HepG2 (cell line): ENCODE measurements around the gene NCBP2. TPM values are rescaled to one million over a fixed set of nuclear protein-coding genes. Genes with fewer than 3 reads are reported as not detected.

Experiments
- ARID5B ChIP-seq: IDR thresholded peaks from 2 replicates; pipeline ENCODE4 v1.4.0; 2020; ENCODE audit warnings: mild to moderate bottlenecking, missing genetic modification reagents
- ATF1 ChIP-seq: IDR thresholded peaks from 2 replicates; pipeline ENCODE4 v1.6.1; 2016; ENCODE audit warnings: mild to moderate bottlenecking, control low read depth
- ATF6 ChIP-seq: sonication (generic); formaldehyde crosslinking; conservative IDR thresholded peaks from 2 replicates; pipeline ENCODE4 v1.4.0; 2020; ENCODE audit warnings: missing genetic modification reagents
- CREM ChIP-seq, 2 experiments: sonication (generic) in 1 of 2; formaldehyde crosslinking in 1 of 2; IDR thresholded peaks; 2 replicates each; pipeline versions ENCODE4 v1.4.0 to v1.6.1; 2016 to 2020; ENCODE audit warnings: antibody characterized with exemption in 1 of 2, mild to moderate bottlenecking in 1 of 2, missing genetic modification reagents in 1 of 2
- EHMT2 ChIP-seq: fragments of 200-600 bp; sonication (generic); IDR thresholded peaks from 2 replicates; pipeline ENCODE4 v1.7.0; 2017; ENCODE audit warnings: antibody characterized with exemption, low read depth, low read length, borderline replicate concordance
- FOXC1 ChIP-seq: sonication (generic); formaldehyde crosslinking; IDR thresholded peaks from 2 replicates; pipeline ENCODE4 v1.8.0; 2022; ENCODE audit warnings: mild to moderate bottlenecking, missing genetic modification reagents, borderline replicate concordance
- GATAD1 ChIP-seq: IDR thresholded peaks from 2 replicates; pipeline ENCODE4 v1.6.1; 2016; ENCODE audit warnings: missing genetic modification reagents, missing compliant biosample characterization
- GTF3A ChIP-seq: sonication (generic); formaldehyde crosslinking; conservative IDR thresholded peaks from 2 replicates; pipeline ENCODE4 v1.4.0; 2020; ENCODE audit warnings: mild to moderate bottlenecking, missing genetic modification reagents
- HNRNPL ChIP-seq: fragments of 200-400 bp; formaldehyde crosslinking; IDR thresholded peaks from 2 replicates; pipeline ENCODE4 v1.6.1; 2017; ENCODE audit warnings: mild to moderate bottlenecking, low read depth, low read length
- IKZF5 ChIP-seq: IDR thresholded peaks from 2 replicates; pipeline ENCODE4 v1.6.1; 2018; ENCODE audit warnings: missing genetic modification reagents, mild to moderate bottlenecking, missing compliant biosample characterization
- IRF1 ChIP-seq: sonication (generic); formaldehyde crosslinking; IDR thresholded peaks from 2 replicates; pipeline ENCODE4 v1.4.0; 2020; ENCODE audit warnings: low read depth, mild to moderate bottlenecking, missing genetic modification reagents
- KLF11 ChIP-seq: IDR thresholded peaks from 2 replicates; pipeline ENCODE4 v1.6.1; 2016; ENCODE audit warnings: missing compliant biosample characterization
- KMT2A ChIP-seq: sonication (generic); formaldehyde crosslinking; IDR thresholded peaks from 2 replicates; pipeline ENCODE4 v1.4.0; 2020; ENCODE audit warnings: missing genetic modification reagents
- NFE2L2 ChIP-seq: fragments of 150-350 bp; IDR thresholded peaks from 2 replicates; pipeline ENCODE4 v1.6.1; 2014; ENCODE audit warnings: low read length
- SKIL ChIP-seq: sonication (generic); formaldehyde crosslinking; IDR thresholded peaks from 2 replicates; pipeline ENCODE4 v1.8.0; 2022; ENCODE audit warnings: missing genetic modification reagents, mild to moderate bottlenecking, moderate library complexity, borderline replicate concordance
- ZBTB38 ChIP-seq: sonication (generic); formaldehyde crosslinking; IDR thresholded peaks from 2 replicates; pipeline ENCODE4 v1.5.1; 2020; ENCODE audit warnings: mild to moderate bottlenecking, missing genetic modification reagents
- ZNF674 ChIP-seq: sonication (generic); formaldehyde crosslinking; IDR thresholded peaks from 2 replicates; pipeline ENCODE4 v1.5.0; 2020; ENCODE audit warnings: low read depth, mild to moderate bottlenecking, missing genetic modification reagents
- ZNF776 ChIP-seq: sonication (generic); formaldehyde crosslinking; IDR thresholded peaks from 2 replicates; pipeline ENCODE4 v1.4.0; 2020; ENCODE audit warnings: mild to moderate bottlenecking, missing genetic modification reagents
- polyA plus RNA-seq, 8 experiments: library from polyadenylated mRNA; depleted of rRNA in 3 of 8; stranded (reverse) in 7 of 8; unstranded in 1 of 8; fragments of >200 nt; fragmentation: Illumina TruSeq in 4 of 8; extraction: Trizol in 4 of 8; gene quantifications; 2 replicates each; pipeline versions ENCODE4 v1.2.1 to v1.2.3, GENCODE V29; 2011 to 2016; ENCODE audit warnings: low read depth in 4 of 8, missing spikeins in 1 of 8, mixed read lengths in 1 of 8; ENCODE audit not compliant: insufficient read depth in 1 of 8
- total RNA-seq, 5 experiments: library from RNA; depleted of rRNA; stranded (reverse); fragments of >200 nt; fragmentation: Illumina TruSeq; extraction: Trizol; gene quantifications; 2 replicates each; pipeline ENCODE4 v1.2.3, GENCODE V29; 2016; ENCODE audit warnings: low read depth in 1 of 5

The NCBP2 gene
- total and polyA plus RNA-seq, 2 of the 13 experiments (the other 11 are each of a cell fraction or from before 2014, with no cell fraction given): 58.7 to 95.5 TPM

GRCh38 chr3:196962108-196962929 lies 20.0 kb upstream of the NCBP2 start (continued):
- TF ChIP-seq SKIL (CRISPR knock-in tag) (peak; percentile 71; the same call in 1 of the 2 replicates), HNRNPL (no peak), KLF11 (CRISPR knock-in tag) (no peak), KMT2A (no peak), IRF1 (CRISPR knock-in tag) (no peak), ATF1 (CRISPR knock-in tag) (peak; percentile 41; the same call in 1 of the 2 replicates), GTF3A (CRISPR knock-in tag) (no peak), ARID5B (CRISPR knock-in tag) (peak; percentile 78), ZBTB38 (CRISPR knock-in tag) (no peak), CREM (IDR thresholded peaks at IDR 0.05) (peak; percentile 66), CREM (CRISPR knock-in tag; IDR thresholded peaks at IDR 0.05) (no peak), NFE2L2 (no peak), ZNF674 (no peak), FOXC1 (CRISPR knock-in tag) (no peak), EHMT2 (0 out of 2 replicates have a peak, but pooled peaks have one; percentile 26), ZNF776 (CRISPR knock-in tag) (no peak), ATF6 (CRISPR knock-in tag) (no peak), GATAD1 (CRISPR knock-in tag) (0 out of 2 replicates have a peak, but pooled peaks have one; percentile 49), IKZF5 (no peak)
